HG03108 (cell line): ENCODE measurements around the gene COL6A3.

Source experiments
- ATAC-seq: cut with Tn5 transposase; IDR thresholded peaks from one replicate; pipeline ENCODE4 v1.9.1; 2021; ENCODE audit warnings: moderate library complexity; ENCODE audit not compliant: unreplicated experiment

COL6A3 gene, protein sequence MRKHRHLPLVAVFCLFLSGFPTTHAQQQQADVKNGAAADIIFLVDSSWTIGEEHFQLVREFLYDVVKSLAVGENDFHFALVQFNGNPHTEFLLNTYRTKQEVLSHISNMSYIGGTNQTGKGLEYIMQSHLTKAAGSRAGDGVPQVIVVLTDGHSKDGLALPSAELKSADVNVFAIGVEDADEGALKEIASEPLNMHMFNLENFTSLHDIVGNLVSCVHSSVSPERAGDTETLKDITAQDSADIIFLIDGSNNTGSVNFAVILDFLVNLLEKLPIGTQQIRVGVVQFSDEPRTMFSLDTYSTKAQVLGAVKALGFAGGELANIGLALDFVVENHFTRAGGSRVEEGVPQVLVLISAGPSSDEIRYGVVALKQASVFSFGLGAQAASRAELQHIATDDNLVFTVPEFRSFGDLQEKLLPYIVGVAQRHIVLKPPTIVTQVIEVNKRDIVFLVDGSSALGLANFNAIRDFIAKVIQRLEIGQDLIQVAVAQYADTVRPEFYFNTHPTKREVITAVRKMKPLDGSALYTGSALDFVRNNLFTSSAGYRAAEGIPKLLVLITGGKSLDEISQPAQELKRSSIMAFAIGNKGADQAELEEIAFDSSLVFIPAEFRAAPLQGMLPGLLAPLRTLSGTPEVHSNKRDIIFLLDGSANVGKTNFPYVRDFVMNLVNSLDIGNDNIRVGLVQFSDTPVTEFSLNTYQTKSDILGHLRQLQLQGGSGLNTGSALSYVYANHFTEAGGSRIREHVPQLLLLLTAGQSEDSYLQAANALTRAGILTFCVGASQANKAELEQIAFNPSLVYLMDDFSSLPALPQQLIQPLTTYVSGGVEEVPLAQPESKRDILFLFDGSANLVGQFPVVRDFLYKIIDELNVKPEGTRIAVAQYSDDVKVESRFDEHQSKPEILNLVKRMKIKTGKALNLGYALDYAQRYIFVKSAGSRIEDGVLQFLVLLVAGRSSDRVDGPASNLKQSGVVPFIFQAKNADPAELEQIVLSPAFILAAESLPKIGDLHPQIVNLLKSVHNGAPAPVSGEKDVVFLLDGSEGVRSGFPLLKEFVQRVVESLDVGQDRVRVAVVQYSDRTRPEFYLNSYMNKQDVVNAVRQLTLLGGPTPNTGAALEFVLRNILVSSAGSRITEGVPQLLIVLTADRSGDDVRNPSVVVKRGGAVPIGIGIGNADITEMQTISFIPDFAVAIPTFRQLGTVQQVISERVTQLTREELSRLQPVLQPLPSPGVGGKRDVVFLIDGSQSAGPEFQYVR (N-terminal part only)

GRCh38 chr2:237413777-237414661, at the start of gene COL6A3:
COL6A3 (minus strand) TSS chr2:237414164; CDS start chr2:237396817, 17,347 bp downstream.
- ATAC-seq = no peak

- no peak for ATAC-seq
These were observed 45.8 kb upstream of the COL6A3 start for GRCh38 chr2:237459741-237460174.

- ATAC-seq = no peak
These were observed 45.3 kb upstream of the COL6A3 start for GRCh38 chr2:237459226-237459625.

GRCh38 chr2:237458519-237458918, 44.6 kb upstream of the COL6A3 start:
- no peak for ATAC-seq

DNA sequence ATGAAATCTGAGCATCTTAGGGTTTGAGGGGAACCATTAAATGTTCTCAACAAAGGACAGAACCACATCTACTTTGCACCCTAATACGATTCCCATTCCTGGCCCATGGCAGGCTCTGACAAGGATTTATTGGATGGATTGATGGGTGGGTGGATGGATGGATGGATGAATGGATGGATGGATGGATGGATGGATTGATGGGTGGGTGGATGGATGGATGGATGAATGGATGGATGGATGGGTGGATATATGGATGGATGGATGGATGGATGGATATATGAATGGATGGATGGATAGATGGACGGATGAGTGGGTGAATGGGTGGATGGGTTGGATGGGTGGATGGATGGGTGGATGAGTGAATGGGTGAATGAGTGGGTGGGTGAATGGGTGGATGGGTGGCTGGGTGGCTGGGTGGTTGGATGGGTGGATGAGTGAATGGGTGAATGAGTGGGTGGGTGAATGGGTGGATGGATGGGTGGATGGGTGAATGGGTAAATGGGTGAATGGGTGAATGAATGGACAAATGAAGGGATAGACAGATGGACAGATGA, 43.5 kb upstream of the COL6A3 start:
- ATAC-seq = no peak

- ATAC-seq = no peak
These were observed 42.4 kb upstream of the COL6A3 start for GRCh38 chr2:237456200-237456843.

DNA sequence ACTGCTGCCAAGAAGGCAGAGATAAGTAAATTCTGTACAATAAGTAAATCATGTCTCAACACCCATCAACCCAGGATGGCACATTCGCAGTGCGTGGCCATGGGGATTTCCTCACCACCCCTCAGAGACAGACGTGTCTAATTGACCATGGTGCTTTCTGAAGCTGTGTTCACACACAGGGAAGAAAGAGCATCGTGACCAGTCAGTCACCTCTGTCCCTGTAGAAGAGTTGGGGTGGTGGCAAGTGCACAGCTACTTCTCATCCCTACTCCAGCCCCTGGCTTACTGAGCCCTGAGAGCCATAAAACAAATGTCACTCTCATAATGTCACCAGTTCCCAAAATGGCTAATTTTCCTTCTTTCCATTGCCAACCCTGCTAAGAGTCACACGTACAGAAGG, 41.8 kb upstream of the COL6A3 start:
- ATAC-seq = no peak

DNA sequence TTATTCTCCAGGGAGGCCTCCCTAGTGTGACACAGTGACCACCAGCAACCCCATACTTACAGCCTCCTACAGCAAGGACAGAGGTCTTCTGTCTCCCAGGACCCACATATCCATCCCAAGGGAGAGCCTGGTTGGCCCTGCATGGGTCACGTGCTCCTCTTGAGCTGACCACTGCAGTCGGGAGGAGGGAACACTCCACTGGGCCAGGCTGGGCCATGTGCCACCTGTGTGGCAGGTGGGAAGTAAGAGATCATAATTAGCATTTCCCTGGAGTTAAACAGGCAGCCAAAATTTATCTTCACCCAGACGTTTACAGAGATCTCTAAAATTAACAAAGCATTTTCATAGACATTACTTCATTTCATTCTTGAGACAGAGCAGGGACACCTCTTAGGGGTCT, 39.7 kb upstream of the COL6A3 start:
- no peak for ATAC-seq

- ATAC-seq = no peak
These were observed 38.9 kb upstream of the COL6A3 start for GRCh38 chr2:237452861-237453260.

GRCh38 chr2:237451643-237452469, 37.9 kb upstream of the COL6A3 start:
- ATAC-seq = no peak

DNA sequence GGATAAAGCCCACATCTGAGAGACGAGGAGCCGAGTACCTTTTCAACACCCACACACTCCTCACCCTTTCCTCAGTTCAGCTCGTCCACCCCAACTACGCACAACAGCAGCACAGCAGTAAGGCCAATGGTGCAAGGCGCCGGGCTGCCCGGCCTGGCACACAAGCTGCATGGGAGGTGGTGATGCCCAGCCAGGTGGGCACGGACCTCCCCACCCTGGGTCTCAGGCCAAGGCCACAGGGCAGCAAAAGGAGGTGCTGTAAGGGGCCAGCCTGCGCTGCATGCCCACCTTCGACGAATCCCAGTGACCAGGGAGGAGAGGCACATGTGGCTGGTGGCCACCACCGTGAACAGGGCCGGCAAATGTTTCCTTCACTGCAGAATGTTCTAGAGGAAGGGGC, 36.6 kb upstream of the COL6A3 start:
- no peak for ATAC-seq

- no peak for ATAC-seq
These were observed 36.1 kb upstream of the COL6A3 start for GRCh38 chr2:237450108-237450507.

- ATAC-seq = no peak
These were observed 35.4 kb upstream of the COL6A3 start for GRCh38 chr2:237449193-237449881.

GRCh38 chr2:237448626-237449025, 34.7 kb upstream of the COL6A3 start:
- no peak for ATAC-seq

DNA sequence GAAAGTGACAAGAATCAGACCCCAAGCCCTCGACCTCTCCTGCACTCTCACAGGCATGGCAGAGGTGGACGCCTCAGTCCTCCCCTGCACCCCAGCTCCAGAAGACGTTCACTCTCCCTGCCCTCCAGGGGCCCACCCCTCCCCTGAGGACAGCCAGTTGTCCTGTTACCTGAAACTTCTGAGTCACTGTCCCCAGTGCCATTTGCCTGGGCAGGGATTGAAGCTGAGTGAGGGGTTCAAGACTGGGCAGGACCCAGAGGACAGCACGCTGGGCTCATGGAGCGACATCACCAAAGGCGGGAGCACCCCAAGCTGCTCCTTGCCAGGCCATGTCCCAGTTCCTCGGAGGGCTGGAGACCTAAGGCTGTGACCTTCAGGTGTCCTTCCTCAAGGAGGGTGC, 34.2 kb upstream of the COL6A3 start:
- no peak for ATAC-seq

GRCh38 chr2:237447496-237447895, 33.5 kb upstream of the COL6A3 start:
- ATAC-seq = no peak

DNA sequence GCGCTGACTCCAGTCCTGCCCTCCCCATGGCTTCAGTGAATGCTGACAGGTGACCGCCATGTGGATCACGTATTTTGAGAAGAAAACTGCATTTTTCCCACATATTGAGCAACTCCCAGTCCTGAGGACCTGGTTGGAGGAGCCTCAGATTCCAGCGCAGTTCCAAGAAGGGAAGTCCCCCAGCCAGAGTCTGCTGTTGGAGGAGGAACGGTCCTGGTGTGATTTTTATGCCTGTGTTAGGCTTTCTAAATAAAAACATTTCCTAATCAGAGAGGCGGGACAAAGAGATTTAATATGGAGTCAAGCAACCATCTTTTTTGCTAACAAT, 32.3 kb upstream of the COL6A3 start:
- no peak for ATAC-seq
